Measurements from ENCODE around the gene CRACR2B.

Gene CRACR2B

GRCh38 chr11:827146-827896, 398 bp upstream of the CRACR2B start:
- peak; percentile 31 for DNase-seq

- no peak for DNase-seq
Observed at GRCh38 chr11:828506-829175, 922 bp downstream of the CRACR2B start.

GRCh38 chr11:829176-829846, 1.6 kb downstream of the CRACR2B start:
- no peak for DNase-seq

GRCh38 chr11:829847-830294, 2.2 kb downstream of the CRACR2B start:
- peak; percentile 25 for DNase-seq

GRCh38 chr11:830295-831117, 2.8 kb downstream of the CRACR2B start:
- peak; percentile 69 for DNase-seq

GRCh38 chr11:831118-831864, 3.6 kb downstream of the CRACR2B start:
- no peak for DNase-seq

GRCh38 chr11:831961-832528, 4.3 kb downstream of the CRACR2B start:
- no peak for DNase-seq

- DNase-seq, result peak; percentile 76
Observed at GRCh38 chr11:832529-833113, 4.9 kb downstream of the CRACR2B start, which contains the start of gene CD151. Gene CD151, plus strand, starts transcription at chr11:832952. Its CDS starts 3,118 bp downstream, at chr11:836070.

GRCh38 chr11:833114-833791, 5.5 kb downstream of the CRACR2B start:
- DNase-seq, result peak; percentile 40

GRCh38 chr11:833849-834311, 6.2 kb downstream of the CRACR2B start:
- DNase-seq, result no peak

- peak; percentile 22 for DNase-seq
Observed at GRCh38 chr11:834371-835316, 6.9 kb downstream of the CRACR2B start.

GRCh38 chr11:836274-836673, 8.6 kb downstream of the CRACR2B start:
- DNase-seq, result no peak

- DNase-seq, result no peak
Observed at GRCh38 chr11:836700-837099, 9.0 kb downstream of the CRACR2B start.

GRCh38 chr11:837189-837989, 9.7 kb downstream of the CRACR2B start:
- DNase-seq, result no peak

GRCh38 chr11:837990-838307, 10.2 kb downstream of the CRACR2B start:
- no peak for DNase-seq

- no peak for DNase-seq
Observed at GRCh38 chr11:838441-839279, 10.9 kb downstream of the CRACR2B start.

- DNase-seq, result no peak
Observed at GRCh38 chr11:839280-839623, 11.5 kb downstream of the CRACR2B start.

Data from CD4-positive, alpha-beta T cell treated with Interleukin-17A for 4 hours (primary cell).